Brain microvascular endothelial cell (primary cell): ENCODE data around the gene ZNF451.
A peak's percentile ranks its signal among the peaks of the same experiment; 100 is the strongest.

Experiments
- DNase-seq: peaks from one replicate; pipeline ENCODE4 v3.0.0-alpha.2; 2020
- H3K27ac ChIP-seq: fragments of 250-450 bp; sonication (Bioruptor Pico); 2 replicates; pipeline ENCODE4 v1.5.1; 2020; ENCODE audit warnings: mild to moderate bottlenecking, moderate library complexity
- H3K27me3 ChIP-seq: fragments of 250-450 bp; sonication (Bioruptor Pico); replicated peaks from 2 replicates; pipeline ENCODE4 v1.5.1; 2020; ENCODE audit warnings: mild to moderate bottlenecking
- H3K36me3 ChIP-seq: fragments of 250-450 bp; sonication (Bioruptor Pico); replicated peaks from 2 replicates; pipeline ENCODE4 v1.5.1; 2020; ENCODE audit warnings: mild to moderate bottlenecking
- H3K4me3 ChIP-seq: 2 replicates; pipeline ENCODE4 v1.5.1; 2011; ENCODE audit warnings: low read depth, mild to moderate bottlenecking, control low read depth, low read length, moderate library complexity
- in situ Hi-C: cut with HindIII; loops from 2 replicates; pipeline ENCODE4 v1.10.0; 2017; ENCODE audit warnings: low sequenced_read_pairs, low pct_ligation_motif_present
- TF ChIP-seq, protein P1 (sequence below): IDR thresholded peaks from 2 replicates; pipeline ENCODE4 v1.5.1; 2011; ENCODE audit warnings: low read depth, mild to moderate bottlenecking, moderate library complexity, low read length, control low read depth, inconsistent platforms; ENCODE audit errors: missing control alignments

ZNF451 gene

DNA sequence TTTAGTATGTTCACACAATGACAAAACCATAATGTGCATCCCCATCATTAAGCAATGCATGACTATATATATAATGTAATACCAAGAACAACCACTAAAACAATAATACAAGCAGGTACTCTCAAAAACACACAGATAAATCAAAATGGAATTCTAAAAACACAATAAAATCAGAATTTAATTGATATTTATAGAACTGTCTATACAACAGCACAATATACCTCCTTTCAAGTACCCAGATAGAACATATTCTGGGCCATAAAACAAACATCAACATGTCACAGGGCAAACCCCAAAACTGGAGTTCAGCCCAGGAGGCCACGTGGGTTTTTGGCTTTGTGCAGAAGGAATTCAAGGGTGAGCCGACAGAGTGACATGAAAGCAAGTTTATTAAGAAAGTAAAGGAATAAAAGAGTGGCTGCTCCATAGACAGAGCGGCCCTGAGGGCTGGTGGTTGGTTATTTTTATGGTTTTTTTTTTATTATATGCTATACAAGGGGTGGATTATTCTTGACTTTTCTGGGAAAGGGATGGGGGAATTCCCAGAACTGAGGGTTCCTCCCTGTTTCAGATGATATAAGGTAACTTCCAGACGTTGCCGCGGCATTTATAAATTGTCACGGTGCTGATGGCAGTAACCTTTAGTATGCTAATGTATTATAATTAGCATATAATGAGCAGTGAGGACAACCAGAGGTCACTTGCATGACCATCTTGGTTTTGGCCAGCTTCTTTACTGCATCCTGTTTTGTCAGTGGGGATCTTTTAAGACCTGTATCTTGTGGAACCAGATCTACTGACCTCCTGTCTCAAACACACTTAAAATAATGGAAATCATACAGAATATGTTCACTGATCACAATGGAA is 126.5 kb downstream of the ZNF451 start:
- Histone ChIP-seq H3K27ac (no peak overlapping the region), H3K27me3 (no peaks in the 10 kb centered on the region), H3K4me3 (no peak overlapping the region), H3K36me3 (no peaks in the 10 kb centered on the region)
- TF ChIP-seq, protein P1, sequence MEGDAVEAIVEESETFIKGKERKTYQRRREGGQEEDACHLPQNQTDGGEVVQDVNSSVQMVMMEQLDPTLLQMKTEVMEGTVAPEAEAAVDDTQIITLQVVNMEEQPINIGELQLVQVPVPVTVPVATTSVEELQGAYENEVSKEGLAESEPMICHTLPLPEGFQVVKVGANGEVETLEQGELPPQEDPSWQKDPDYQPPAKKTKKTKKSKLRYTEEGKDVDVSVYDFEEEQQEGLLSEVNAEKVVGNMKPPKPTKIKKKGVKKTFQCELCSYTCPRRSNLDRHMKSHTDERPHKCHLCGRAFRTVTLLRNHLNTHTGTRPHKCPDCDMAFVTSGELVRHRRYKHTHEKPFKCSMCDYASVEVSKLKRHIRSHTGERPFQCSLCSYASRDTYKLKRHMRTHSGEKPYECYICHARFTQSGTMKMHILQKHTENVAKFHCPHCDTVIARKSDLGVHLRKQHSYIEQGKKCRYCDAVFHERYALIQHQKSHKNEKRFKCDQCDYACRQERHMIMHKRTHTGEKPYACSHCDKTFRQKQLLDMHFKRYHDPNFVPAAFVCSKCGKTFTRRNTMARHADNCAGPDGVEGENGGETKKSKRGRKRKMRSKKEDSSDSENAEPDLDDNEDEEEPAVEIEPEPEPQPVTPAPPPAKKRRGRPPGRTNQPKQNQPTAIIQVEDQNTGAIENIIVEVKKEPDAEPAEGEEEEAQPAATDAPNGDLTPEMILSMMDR, result peak; percentile 15
- in situ Hi-C loops, result no loop called here
- DNase-seq, result no peak

DNA sequence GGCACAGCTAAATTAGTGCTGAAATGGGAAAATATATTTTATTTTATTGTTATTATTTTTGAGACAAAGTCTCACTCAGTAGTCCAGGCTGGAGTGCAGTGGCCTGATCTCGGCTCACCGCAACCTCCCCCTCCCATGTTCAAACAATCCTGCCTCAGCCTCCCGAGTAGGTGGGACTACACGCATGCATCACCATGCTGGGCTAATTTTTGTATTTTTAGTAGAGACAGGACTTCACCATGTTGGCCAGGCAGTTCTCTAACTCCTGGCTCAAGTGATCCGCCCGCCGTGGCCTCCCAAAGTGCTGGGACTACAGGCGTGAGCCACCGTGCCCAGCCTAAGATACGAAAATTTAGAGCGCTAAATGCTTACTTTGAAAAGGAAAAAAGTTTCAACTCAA is 127.3 kb downstream of the ZNF451 start:
- H3K36me3 ChIP-seq, result no peaks in the 10 kb centered on the region
- in situ Hi-C loops, result no loop called here
- TF ChIP-seq, protein P1, result no peak
- no peaks in the 10 kb centered on the region for H3K27me3 ChIP-seq
- DNase-seq, result no peak
- no peak overlapping the region for H3K4me3 ChIP-seq
- H3K27ac ChIP-seq, result no peak overlapping the region
